A549 (cell line): Measurements from ENCODE around the gene HOXB3. TPM values are rescaled to one million over a fixed set of nuclear protein-coding genes. Genes with fewer than 3 reads are reported as not detected.

Source experiments
- ATAC-seq, 2 experiments: fragments of 200-7000 bp in 1 of 2; fragments of >200 bp in 1 of 2; cut with Nextera tagmentation in 1 of 2; cut with Tn5 transposase in 1 of 2; 3 replicates each; pipeline versions ENCODE4 v1.8.0 to v1.9.1; 2018 to 2020; ENCODE audit warnings: mild to moderate bottlenecking in 1 of 2, moderate library complexity in 1 of 2
- CTCF ChIA-PET: fragments of 300-600 bp; sonication (Branson Sonifier 250); formaldehyde crosslinking; extraction: SDS; loops from one replicate; lab custom pipeline; 2021; ENCODE audit warnings: antibody characterized with exemption, inconsistent platforms; lab: Yijun Ruan, JAX
- POLR2A ChIA-PET: fragments of 350-600 bp; formaldehyde crosslinking; extraction: SDS; loops from one replicate; lab custom pipeline; 2021; ENCODE audit warnings: antibody characterized with exemption, inconsistent platforms; lab: Yijun Ruan, JAX
- DNase-seq, 2 experiments: peaks; one replicate each; pipeline versions ENCODE4 v3.0.0 to v3.0.0-alpha.2; 2011 to 2016; ENCODE audit warnings: low read depth in 1 of 2, low spot score in 1 of 2
- FAIRE-seq: peaks from 2 replicates; lab custom pipeline; 2011; peaks lifted over from hg19 to GRCh38; lab: Jason Lieb, UNC
- H3K27ac ChIP-seq, 2 experiments: fragments of >200 bp; sonication (Bioruptor Twin); formaldehyde crosslinking; 3 replicates each; pipeline ENCODE4 v1.5.1; 2016 to 2017
- H3K4me1 ChIP-seq: fragments of >200 bp; sonication (Bioruptor Twin); formaldehyde crosslinking; 3 replicates; pipeline ENCODE4 v1.6.1; 2016
- H3K4me2 ChIP-seq: fragments of >200 bp; sonication (Bioruptor Twin); formaldehyde crosslinking; 3 replicates; pipeline ENCODE4 v1.6.1; 2016
- H3K4me3 ChIP-seq: fragments of >200 bp; sonication (Bioruptor Twin); formaldehyde crosslinking; 3 replicates; pipeline ENCODE4 v1.5.1; 2016
- H3K9me3 ChIP-seq: fragments of >200 bp; sonication (Bioruptor Twin); formaldehyde crosslinking; 3 replicates; pipeline ENCODE4 v1.6.1; 2016
- BCL3 ChIP-seq: fragments of >200 bp; sonication (Bioruptor Twin); formaldehyde crosslinking; IDR thresholded peaks from 3 replicates; pipeline ENCODE4 v1.6.1; 2016
- BHLHE40 ChIP-seq: IDR thresholded peaks from 2 replicates; pipeline ENCODE4 v1.6.1; 2012; ENCODE audit warnings: low read depth, low read length, inconsistent platforms
- CBX2 ChIP-seq: fragments of 200-600 bp; sonication (generic); IDR thresholded peaks from 2 replicates; pipeline ENCODE4 v1.6.1; 2016; ENCODE audit warnings: low read depth, mild to moderate bottlenecking, borderline replicate concordance
- CEBPB ChIP-seq, 2 experiments: fragments of >200 bp in 1 of 2; sonication (Bioruptor Twin) in 1 of 2; formaldehyde crosslinking in 1 of 2; IDR thresholded peaks; 2 replicates each; pipeline ENCODE4 v1.6.1; 2012 to 2016
- CHD2 ChIP-seq: fragments of 150-350 bp; IDR thresholded peaks from 2 replicates; pipeline ENCODE4 v1.6.1; 2014; ENCODE audit warnings: low read length; ENCODE audit not compliant: partially characterized antibody
- E2F6 ChIP-seq: IDR thresholded peaks from 2 replicates; pipeline ENCODE4 v1.6.1; 2012; ENCODE audit warnings: low read depth, borderline replicate concordance
- EP300 ChIP-seq, 2 experiments: fragments of >200 bp; sonication (Bioruptor Twin); formaldehyde crosslinking; IDR thresholded peaks; 2 replicates in 1 of 2; 3 replicates in 1 of 2; pipeline ENCODE4 v1.6.1; 2016 to 2017
- FOSL2 ChIP-seq, 2 experiments: fragments of 450-650 bp in 1 of 2; fragments of >200 bp in 1 of 2; sonication (Bioruptor Twin) in 1 of 2; formaldehyde crosslinking; IDR thresholded peaks; 2 replicates each; pipeline versions ENCODE4 v1.5.0 to v1.6.1; 2016 to 2020; ENCODE audit warnings: mild to moderate bottlenecking in 1 of 2, moderate library complexity in 1 of 2
- GATA3 ChIP-seq: IDR thresholded peaks from 2 replicates; pipeline ENCODE4 v1.6.1; 2012; ENCODE audit warnings: borderline replicate concordance
- HDAC2 ChIP-seq: fragments of 200-600 bp; sonication (generic); IDR thresholded peaks from 2 replicates; pipeline ENCODE4 v1.6.1; 2016
- HOXB13 ChIP-seq: fragments of 250-450 bp; sonication (Bioruptor Pico); IDR thresholded peaks from 2 replicates; pipeline ENCODE4 v1.5.0; 2020; ENCODE audit warnings: low read depth, mild to moderate bottlenecking, moderate library complexity
- HOXB5 ChIP-seq: fragments of 250-450 bp; sonication (Bioruptor Pico); IDR thresholded peaks from 2 replicates; pipeline ENCODE4 v1.5.0; 2020; ENCODE audit warnings: mild to moderate bottlenecking, moderate library complexity
- JUN ChIP-seq, 2 experiments: fragments of >200 bp; sonication (Bioruptor Twin); formaldehyde crosslinking; IDR thresholded peaks; 2 replicates in 1 of 2; 3 replicates in 1 of 2; pipeline ENCODE4 v1.6.1; 2016 to 2017
- JUNB ChIP-seq: fragments of >200 bp; sonication (Bioruptor Twin); formaldehyde crosslinking; IDR thresholded peaks from 2 replicates; pipeline ENCODE4 v1.6.1; 2016
- KDM5A ChIP-seq: fragments of 200-600 bp; sonication (generic); IDR thresholded peaks from 2 replicates; pipeline ENCODE4 v1.6.1; 2016; ENCODE audit warnings: antibody characterized with exemption, mild to moderate bottlenecking
- MAFK ChIP-seq: fragments of 450-650 bp; IDR thresholded peaks from 2 replicates; pipeline ENCODE4 v1.6.1; 2014; ENCODE audit not compliant: partially characterized antibody
- MAX ChIP-seq: IDR thresholded peaks from 2 replicates; pipeline ENCODE4 v1.6.1; 2012
- MAZ ChIP-seq: fragments of 150-350 bp; IDR thresholded peaks from 2 replicates; pipeline ENCODE4 v1.6.1; 2014; ENCODE audit warnings: antibody characterized with exemption, low read depth, low read length, borderline replicate concordance
- NFE2L2 ChIP-seq: fragments of 150-350 bp; conservative IDR thresholded peaks from 2 replicates; pipeline ENCODE4 v1.6.1; 2014; ENCODE audit warnings: low read length
- PHF8 ChIP-seq: fragments of 200-600 bp; sonication (generic); IDR thresholded peaks from 2 replicates; pipeline ENCODE4 v1.6.1; 2016; ENCODE audit warnings: low read depth, mild to moderate bottlenecking, antibody characterized with exemption, moderate library complexity, borderline replicate concordance
- POLR2A ChIP-seq: IDR thresholded peaks from 2 replicates; pipeline ENCODE4 v1.6.1; 2012; ENCODE audit warnings: mild to moderate bottlenecking, low read length
- POLR2AphosphoS2 ChIP-seq: conservative IDR thresholded peaks from 2 replicates; pipeline ENCODE4 v1.6.1; 2012; ENCODE audit warnings: low read length, improper control_type of control experiment, inconsistent platforms
- RAD21 ChIP-seq, 2 experiments: fragments of >200 bp in 1 of 2; sonication (Bioruptor Twin) in 1 of 2; formaldehyde crosslinking in 1 of 2; IDR thresholded peaks in 1 of 2; conservative IDR thresholded peaks in 1 of 2; 2 replicates in 1 of 2; 3 replicates in 1 of 2; pipeline ENCODE4 v1.6.1; 2012 to 2018; ENCODE audit warnings: inconsistent platforms in 1 of 2
- RFX5 ChIP-seq: fragments of 450-650 bp; IDR thresholded peaks from 2 replicates; pipeline ENCODE4 v1.7.1; 2014; ENCODE audit warnings: antibody characterized with exemption, mild to moderate bottlenecking, moderate library complexity
- RNF2 ChIP-seq: fragments of 200-600 bp; sonication (generic); IDR thresholded peaks from 2 replicates; pipeline ENCODE4 v1.6.1; 2016; ENCODE audit warnings: low read depth, mild to moderate bottlenecking, antibody characterized with exemption, moderate library complexity, borderline replicate concordance
- SREBF2 ChIP-seq: fragments of 450-650 bp; IDR thresholded peaks from 2 replicates; pipeline ENCODE4 v1.6.1; 2014; ENCODE audit warnings: mild to moderate bottlenecking, moderate library complexity
- TP53 ChIP-seq: fragments of 250-450 bp; sonication (Bioruptor Pico); IDR thresholded peaks from 2 replicates; pipeline ENCODE4 v1.5.0; 2021; ENCODE audit warnings: mild to moderate bottlenecking, moderate library complexity
- ZC3H11A ChIP-seq: fragments of 450-650 bp; IDR thresholded peaks from 2 replicates; pipeline ENCODE4 v1.6.1; 2014; ENCODE audit warnings: antibody characterized with exemption, mild to moderate bottlenecking
- ZNF302 ChIP-seq: fragments of 250-450 bp; sonication (Bioruptor Pico); IDR thresholded peaks from 2 replicates; pipeline ENCODE4 v1.9.0; 2021; ENCODE audit warnings: inconsistent platforms, mild to moderate bottlenecking, moderate library complexity
- WGBS: methylation state at CpG from one replicate; pipeline ENCODE4 v1.1.6; 2017; ENCODE audit errors: missing lambda C conversion rate; 5-methylcytosine and 5-hydroxymethylcytosine counted together
- polyA plus RNA-seq, 4 experiments: library from polyadenylated mRNA; depleted of rRNA in 3 of 4; stranded (reverse); fragments of >200 nt; fragmentation: RNase III in 1 of 4; extraction: RNeasy Plus Mini Kit Qiagen cat#74134 plus additional on column Dnase treatment in 1 of 4; gene quantifications; 2 replicates in 3 of 4; 3 replicates in 1 of 4; pipeline ENCODE4 v1.2.3, GENCODE V29; 2011 to 2017
- TF ChIP-seq, protein P1 (sequence below): IDR thresholded peaks from 2 replicates; pipeline ENCODE4 v1.6.1; 2012

Gene HOXB3
- polyA plus RNA-seq, 2 of the 4 experiments (the other 2 are of a cell fraction): 8.6 to 17.0 TPM

DNA sequence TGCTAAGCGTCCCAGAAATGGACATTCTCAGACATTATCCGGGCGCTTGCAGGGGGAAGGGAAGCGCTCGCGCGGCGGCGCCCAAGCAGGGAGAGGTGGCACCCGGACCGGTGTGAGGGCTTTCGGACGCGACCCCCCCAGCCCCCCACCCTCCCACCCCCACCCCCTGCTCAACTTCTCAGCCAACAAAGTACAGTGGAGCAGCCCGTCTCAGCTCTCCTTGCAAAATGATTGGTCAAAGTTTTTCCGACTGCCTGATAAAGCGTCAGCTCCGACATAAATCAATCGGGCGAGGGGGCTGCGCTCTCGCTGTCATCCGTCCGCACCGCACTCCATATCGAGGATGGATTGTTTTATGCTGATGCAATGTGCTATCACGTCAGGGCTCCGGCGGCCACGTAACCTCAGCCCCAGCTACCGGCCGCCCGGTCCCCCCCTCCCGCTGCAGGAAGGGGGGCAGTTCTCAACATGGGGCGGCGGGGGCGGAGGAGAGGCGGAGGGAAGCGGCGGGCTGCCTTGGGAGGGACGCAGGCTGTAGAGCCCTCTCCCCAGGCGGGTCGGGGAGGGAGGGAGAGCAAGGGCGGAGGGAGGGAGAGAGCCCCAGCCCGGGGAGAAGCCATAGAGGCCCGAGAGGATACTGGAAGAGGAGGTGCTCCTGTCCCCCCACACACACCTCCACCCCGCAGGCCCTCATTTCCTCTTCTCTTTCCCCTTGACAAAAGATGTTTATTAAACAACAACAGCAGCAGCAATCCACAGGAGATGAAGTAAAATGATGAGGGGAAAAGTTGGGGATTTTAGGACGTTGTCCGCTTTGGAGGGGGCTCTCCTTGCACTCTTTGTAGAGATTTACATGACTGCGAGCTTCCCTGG is 36.4 kb upstream of the HOXB3 start, which contains the start of gene HOXB9:
HOXB9 (minus strand) TSS at position 114 of the 873 bp plus-strand sequence; CDS start at position 25, 89 bp downstream.
- ATAC-seq: peak; percentile 69
- Histone ChIP-seq H3K27ac (peak within 1 kb of the TSS; percentile 89 to 95), H3K9me3 (no peaks in the 10 kb centered on the region), H3K4me1 (peaks cover 19% of the 10 kb centered on the region; the same call in 2 of the 3 replicates), H3K4me3 (peak within 1 kb of the TSS; percentile 72), H3K4me2 (peak within 1 kb of the TSS; percentile 92)
- POLR2A ChIA-PET: interaction anchor here (0.6 to 2.9 kb wide), 11 partner anchors 10 to 578 kb away, joined by 3 to 45 read pairs (median 5); partner anchors contain the start of genes HOXB8 and NFE2L1
- WGBS: 9% methylated on average over 29 of the region's 50 CpGs
- no peak for FAIRE-seq
- CTCF ChIA-PET: interaction anchor here (0.8 to 9.7 kb wide), 16 partner anchors 8 to 601 kb away, joined by 3 to 118 read pairs (median 5); partner anchors contain the start of gene HOXB8
- no peak for TF ChIP-seq ZC3H11A
- no peak for TF ChIP-seq E2F6
- TF ChIP-seq GATA3: 0 out of 2 replicates have a peak, but pooled peaks have one; percentile 19
- no peak for TF ChIP-seq BHLHE40
- TF ChIP-seq HOXB5 (CRISPR knock-in tag): peak; percentile 47; the same call in 1 of the 2 replicates
- TF ChIP-seq KDM5A: no peak
- peak; percentile 69; the same call in 1 of the 2 replicates for TF ChIP-seq MAZ
- no peak for TF ChIP-seq NFE2L2
- TF ChIP-seq HOXB13 (CRISPR knock-in tag): no peak
- peak in 1 of 2 experiments; percentile 70; a peak in 3 of 5 replicates for TF ChIP-seq JUN (IDR thresholded peaks at IDR 0.05)
- 0 out of 2 replicates have a peak, but pooled peaks have one; percentile 12 for TF ChIP-seq RNF2
- peak; percentile 41 for TF ChIP-seq POLR2A
- TF ChIP-seq CEBPB (IDR thresholded peaks at IDR 0.05): peak; percentile 49 to 69; a peak in 3 of 4 replicates
- TF ChIP-seq, protein P1, sequence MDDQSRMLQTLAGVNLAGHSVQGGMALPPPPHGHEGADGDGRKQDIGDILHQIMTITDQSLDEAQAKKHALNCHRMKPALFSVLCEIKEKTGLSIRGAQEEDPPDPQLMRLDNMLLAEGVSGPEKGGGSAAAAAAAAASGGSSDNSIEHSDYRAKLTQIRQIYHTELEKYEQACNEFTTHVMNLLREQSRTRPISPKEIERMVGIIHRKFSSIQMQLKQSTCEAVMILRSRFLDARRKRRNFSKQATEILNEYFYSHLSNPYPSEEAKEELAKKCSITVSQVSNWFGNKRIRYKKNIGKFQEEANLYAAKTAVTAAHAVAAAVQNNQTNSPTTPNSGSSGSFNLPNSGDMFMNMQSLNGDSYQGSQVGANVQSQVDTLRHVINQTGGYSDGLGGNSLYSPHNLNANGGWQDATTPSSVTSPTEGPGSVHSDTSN: 0 out of 2 replicates have a peak, but pooled peaks have one; percentile 56
- TF ChIP-seq BCL3: peak; percentile 76; the same call in 2 of the 3 replicates
- peak; percentile 77 for TF ChIP-seq MAFK
- TF ChIP-seq PHF8: peak; percentile 18; the same call in 1 of the 2 replicates
- peak; percentile 86 for DNase-seq

DNA sequence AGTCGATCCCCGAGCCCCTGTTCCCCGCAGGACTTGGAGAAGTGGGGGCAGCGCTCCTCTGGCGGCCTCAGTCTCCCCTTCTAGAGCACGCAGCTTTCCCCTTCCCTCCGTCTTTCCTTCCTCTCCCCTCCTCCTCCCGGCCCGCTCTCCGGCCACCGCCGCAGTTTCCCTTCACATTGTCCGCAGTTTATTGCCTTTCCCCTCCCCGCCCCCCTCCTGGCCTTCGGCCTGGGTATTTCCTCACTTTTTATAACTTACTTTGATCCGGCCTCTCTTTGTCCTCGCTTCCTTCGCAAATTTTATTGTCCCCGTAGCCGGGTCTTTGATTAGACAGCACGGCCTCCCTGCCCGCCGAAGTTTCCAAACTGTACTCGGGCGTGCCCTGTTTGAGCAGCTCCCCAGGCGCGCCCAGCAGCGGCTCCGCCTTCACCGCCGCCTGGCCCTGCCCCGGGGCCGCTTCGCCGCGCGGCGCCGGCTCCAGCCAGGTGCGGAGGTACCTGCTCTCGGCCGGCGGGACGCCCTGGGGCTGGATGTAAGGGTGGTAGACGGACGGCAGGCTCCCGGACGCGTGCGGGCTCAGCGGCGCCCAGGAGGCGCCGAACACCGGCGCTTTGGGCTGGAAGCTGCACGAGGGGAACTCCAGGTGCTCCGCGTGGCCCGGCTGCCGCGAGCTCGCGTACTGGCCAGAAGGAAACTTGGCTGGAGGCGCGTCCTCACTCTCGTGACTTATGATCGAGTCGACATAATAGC is 35.6 kb upstream of the HOXB3 start:
- Histone ChIP-seq H3K9me3 (no peaks in the 10 kb centered on the region), H3K27ac (peak overlapping the region; percentile 89 to 95), H3K4me3 (peak overlapping the region; percentile 72), H3K4me1 (peaks cover 15% of the 10 kb centered on the region; the same call in 2 of the 3 replicates), H3K4me2 (peak overlapping the region; percentile 92)
- ATAC-seq (peak; percentile 66 to 82), DNase-seq (peak; percentile 66 to 84), FAIRE-seq (no peak)
- CTCF ChIA-PET: interaction anchor here (0.6 to 9.7 kb wide), 16 partner anchors 11 to 1077 kb away, joined by 3 to 118 read pairs (median 5); partner anchors contain the start of gene HOXB8
- under 1% methylated on average over 52 of the region's 69 CpGs for WGBS
- POLR2A ChIA-PET: interaction anchor here (0.5 to 2.9 kb wide), 16 partner anchors 11 to 577 kb away, joined by 3 to 45 read pairs (median 4); partner anchors contain the start of genes HOXB8 and NFE2L1
- TF ChIP-seq RAD21 (conservative IDR thresholded peaks at IDR 0.05 in 1 of 2, IDR thresholded peaks at IDR 0.05 in 1 of 2): no peak
- peak; percentile 63; the same call in 1 of the 2 replicates for TF ChIP-seq HOXB13 (CRISPR knock-in tag)
- no peak for TF ChIP-seq CBX2
- TF ChIP-seq EP300 (IDR thresholded peaks at IDR 0.05): peak in 1 of 2 experiments; percentile 9; a peak in 1 of 5 replicates
- TF ChIP-seq JUNB: no peak
- TF ChIP-seq JUN (IDR thresholded peaks at IDR 0.05): peak in 1 of 2 experiments; percentile 76; a peak in 2 of 5 replicates
- TF ChIP-seq MAX: no peak; the same call in none of the 2 replicates
- peak; percentile 51; the same call in 1 of the 2 replicates for TF ChIP-seq POLR2AphosphoS2
- TF ChIP-seq FOSL2 (IDR thresholded peaks at IDR 0.05): no peak
- TF ChIP-seq FOSL2 (CRISPR knock-in tag; IDR thresholded peaks at IDR 0.05): no peak
- TF ChIP-seq POLR2A: peak; percentile 45
- TF ChIP-seq CHD2: no peak
- no peak for TF ChIP-seq HDAC2
- TF ChIP-seq BCL3: no peak
- no peak for TF ChIP-seq RFX5
- no peak for TF ChIP-seq CEBPB (IDR thresholded peaks at IDR 0.05)
- TF ChIP-seq ZNF302 (CRISPR knock-in tag): no peak
- no peak; the same call in 1 of the 2 replicates for TF ChIP-seq TP53 (CRISPR knock-in tag)
- TF ChIP-seq SREBF2: no peak
